GM23248 (cell line): ENCODE results near the gene PLD2. TPM values are rescaled to one million over a fixed set of nuclear protein-coding genes. Genes with fewer than 3 reads are reported as not detected.

Experiments used
- DNase-seq: peaks from one replicate; pipeline ENCODE4 v3.0.0-alpha.2; 2015
- H2AFZ ChIP-seq: fragments of 200-600 bp; sonication (generic); 2 replicates; pipeline ENCODE4 v1.6.1; 2016; ENCODE audit warnings: antibody characterized with exemption
- H3F3A ChIP-seq: fragments of 200-600 bp; sonication (generic); 2 replicates; pipeline ENCODE4 v1.6.1; 2016; ENCODE audit warnings: mild to moderate bottlenecking, antibody characterized with exemption, mixed run types; ENCODE audit not compliant: insufficient read depth
- H3K27ac ChIP-seq: fragments of 200-600 bp; sonication (generic); 2 replicates; pipeline ENCODE4 v1.5.1; 2016; ENCODE audit warnings: mild to moderate bottlenecking
- H3K27me3 ChIP-seq: fragments of 200-600 bp; sonication (generic); replicated peaks from 2 replicates; pipeline ENCODE4 v1.6.1; 2016; ENCODE audit warnings: mild to moderate bottlenecking; ENCODE audit not compliant: insufficient read depth
- H3K36me3 ChIP-seq: fragments of 200-600 bp; sonication (generic); 2 replicates; pipeline ENCODE4 v1.6.1; 2016; ENCODE audit warnings: low read depth, mild to moderate bottlenecking
- H3K4me1 ChIP-seq: fragments of 200-600 bp; sonication (generic); 2 replicates; pipeline ENCODE4 v1.6.1; 2016; ENCODE audit warnings: mild to moderate bottlenecking; ENCODE audit not compliant: insufficient read depth
- H3K4me2 ChIP-seq: fragments of 200-600 bp; sonication (generic); one replicate; pipeline ENCODE4 v1.6.1; 2016; ENCODE audit warnings: mild to moderate bottlenecking; ENCODE audit not compliant: unreplicated experiment
- H3K4me3 ChIP-seq: fragments of 200-600 bp; sonication (generic); 2 replicates; pipeline ENCODE4 v1.5.1; 2016; ENCODE audit warnings: mild to moderate bottlenecking
- H3K79me2 ChIP-seq: fragments of 200-600 bp; sonication (generic); 2 replicates; pipeline ENCODE4 v1.6.1; 2016; ENCODE audit warnings: mild to moderate bottlenecking; ENCODE audit not compliant: insufficient read depth
- H3K9ac ChIP-seq: fragments of 200-600 bp; sonication (generic); 2 replicates; pipeline ENCODE4 v1.6.1; 2016; ENCODE audit warnings: mild to moderate bottlenecking
- H3K9me2 ChIP-seq: fragments of 200-600 bp; sonication (generic); 2 replicates; pipeline ENCODE4 v1.6.1; 2016; ENCODE audit warnings: mixed run types, mild to moderate bottlenecking, moderate library complexity; ENCODE audit not compliant: insufficient read depth
- H3K9me3 ChIP-seq: fragments of 200-600 bp; sonication (generic); one replicate; pipeline ENCODE4 v1.6.1; 2017; ENCODE audit warnings: low read depth
- H4K20me1 ChIP-seq: fragments of 200-600 bp; sonication (generic); 2 replicates; pipeline ENCODE4 v1.6.0; 2016; ENCODE audit not compliant: insufficient read depth
- EZH2 ChIP-seq: fragments of 200-600 bp; sonication (generic); IDR thresholded peaks from 2 replicates; pipeline ENCODE4 v1.6.1; 2018; ENCODE audit warnings: antibody characterized with exemption, mild to moderate bottlenecking; ENCODE audit not compliant: insufficient read depth, poor library complexity, severe bottlenecking
- EZH2phosphoT487 ChIP-seq: fragments of 200-600 bp; sonication (generic); IDR thresholded peaks from 2 replicates; pipeline ENCODE4 v1.6.1; 2018; ENCODE audit warnings: antibody characterized with exemption, moderate library complexity, mild to moderate bottlenecking, low read depth; ENCODE audit not compliant: insufficient read depth
- WGBS, 2 experiments: methylation state at CpG; one replicate each; pipeline ENCODE4 v1.1.6; 2015 to 2017; ENCODE audit warnings: low lambda C conversion rate in 2 of 2, low coverage in 1 of 2; ENCODE audit errors: missing lambda C conversion rate in 2 of 2; 5-methylcytosine and 5-hydroxymethylcytosine counted together
- in situ Hi-C: fragments of 300-500 bp; cut with MboI; formaldehyde crosslinking; loops from 2 replicates; pipeline ENCODE4 v1.15.0; 2020
- polyA plus RNA-seq: library from polyadenylated mRNA; unstranded; fragments of >200 nt; fragmentation: Nextera tagmentation; extraction: Ambion mirVana; gene quantifications from 2 replicates; pipeline ENCODE4 v1.2.1, GENCODE V29; 2016
- total RNA-seq: library from RNA; depleted of rRNA; stranded (reverse); fragments of >200 nt; shearing (Covaris generic); gene quantifications from 2 replicates; pipeline ENCODE4 v1.2.3, GENCODE V29; 2014

PLD2 gene
- total and polyA plus RNA-seq, 2 experiments from 2014 or later = 11.9 to 20.9 TPM

DNA sequence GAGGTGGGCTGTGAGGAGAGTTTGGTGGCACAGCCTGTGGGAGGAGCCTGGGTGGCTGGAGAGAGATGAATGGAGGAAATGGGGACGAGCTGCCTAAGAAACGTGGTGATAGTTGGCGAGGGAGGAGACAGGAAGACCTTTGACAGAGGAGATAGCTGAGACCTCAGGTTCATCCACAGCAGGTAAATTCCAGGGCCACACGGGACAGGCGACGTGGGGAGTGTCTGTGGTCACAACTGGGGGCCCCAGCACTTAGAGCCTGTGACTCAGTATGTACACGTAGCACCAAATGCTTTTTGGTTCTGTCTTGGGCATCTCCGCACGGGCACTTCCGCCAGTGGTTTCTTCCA lies 33.9 kb downstream of the PLD2 start:
- Histone ChIP-seq H3K4me3 (no peak overlapping the region), H3K79me2 (peaks cover 100% of the 10 kb centered on the region), H3K4me1 (peaks cover 7% of the 10 kb centered on the region; the same call in 1 of the 2 replicates), H3K9me2 (no peaks in the 10 kb centered on the region), H3K36me3 (no peaks in the 10 kb centered on the region), H3K4me2 (no peak overlapping the region), H3K27ac (no peak overlapping the region), H3F3A (no peaks in the 10 kb centered on the region), H3K9me3 (no peaks in the 10 kb centered on the region), H3K9ac (no peak overlapping the region), H2AFZ (no peak overlapping the region), H4K20me1 (peaks cover 18% of the 10 kb centered on the region), H3K27me3 (no peaks in the 10 kb centered on the region)
- DNase-seq = no peak
- WGBS, 2 experiments = 86 to 97% methylated on average over 9 to 10 of the region's 10 CpGs
- TF ChIP-seq EZH2 (no peak), EZH2phosphoT487 (no peak)
- in situ Hi-C loops = no loop called here

DNA sequence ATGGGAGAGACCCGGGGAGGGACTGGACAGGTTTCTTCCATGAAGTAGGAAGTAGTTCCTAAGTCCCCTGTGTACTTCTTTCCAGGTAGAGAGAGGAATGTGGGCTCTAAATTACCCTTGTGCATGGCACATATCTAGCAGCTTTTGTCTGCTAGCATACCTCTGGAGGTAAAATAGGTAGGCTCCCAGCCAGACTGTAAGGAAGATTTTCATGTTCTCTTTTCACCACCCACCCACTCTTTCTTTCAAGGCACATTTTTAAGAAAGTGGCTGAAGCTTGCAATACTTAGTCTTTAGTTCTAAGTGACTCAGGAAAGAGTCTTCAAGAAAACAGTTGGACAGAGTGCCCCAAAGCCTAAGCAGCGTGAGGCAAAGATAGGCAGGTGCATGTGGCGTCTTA lies 35.4 kb downstream of the PLD2 start:
- DNase-seq = no peak
- peaks cover 7% of the 10 kb centered on the region; the same call in 1 of the 2 replicates for H3K4me1 ChIP-seq
- no peaks in the 10 kb centered on the region for H3K27me3 ChIP-seq
- no peak overlapping the region for H3K4me2 ChIP-seq
- peaks cover 100% of the 10 kb centered on the region for H3K79me2 ChIP-seq
- in situ Hi-C loops = no loop called here
- no peak overlapping the region for H3K27ac ChIP-seq
- 93 to 96% methylated on average over 3 of the region's 3 CpGs for WGBS, 2 experiments
- no peak overlapping the region for H3K4me3 ChIP-seq
- no peaks in the 10 kb centered on the region for H3F3A ChIP-seq
- no peak overlapping the region for H3K9ac ChIP-seq
- TF ChIP-seq EZH2phosphoT487 (no peak), EZH2 (no peak)
- no peaks in the 10 kb centered on the region for H3K9me2 ChIP-seq
- no peaks in the 10 kb centered on the region for H3K9me3 ChIP-seq
- H2AFZ ChIP-seq = no peak overlapping the region
- peaks cover 9% of the 10 kb centered on the region; the same call in 1 of the 2 replicates for H4K20me1 ChIP-seq
- no peaks in the 10 kb centered on the region for H3K36me3 ChIP-seq

- no peaks in the 10 kb centered on the region for H3K9me3 ChIP-seq
- H3F3A ChIP-seq = no peaks in the 10 kb centered on the region
- no peaks in the 10 kb centered on the region for H3K36me3 ChIP-seq
- H4K20me1 ChIP-seq = peaks cover 9% of the 10 kb centered on the region; the same call in 1 of the 2 replicates
- H3K9ac ChIP-seq = no peak overlapping the region
- WGBS, 2 experiments = 75 to 76% methylated on average over 9 of the region's 9 CpGs
- in situ Hi-C loops = no loop called here
- no peaks in the 10 kb centered on the region for H3K27me3 ChIP-seq
- H3K4me2 ChIP-seq = no peak overlapping the region
- DNase-seq = no peak
- H3K4me1 ChIP-seq = peaks cover 7% of the 10 kb centered on the region; the same call in 1 of the 2 replicates
- no peak overlapping the region for H2AFZ ChIP-seq
- peaks cover 100% of the 10 kb centered on the region for H3K79me2 ChIP-seq
- H3K27ac ChIP-seq = no peak overlapping the region
- H3K9me2 ChIP-seq = no peaks in the 10 kb centered on the region
- no peak overlapping the region for H3K4me3 ChIP-seq
- no peak for TF ChIP-seq EZH2phosphoT487
- TF ChIP-seq EZH2 = no peak
Measured at GRCh38 chr17:4843321-4844000, 36.5 kb downstream of the PLD2 start.

GRCh38 chr17:4845118-4845517 lies 38.2 kb downstream of the PLD2 start:
- Histone ChIP-seq H3K9ac (no peak overlapping the region), H3K9me2 (no peaks in the 10 kb centered on the region), H3K27ac (no peak overlapping the region), H3K4me3 (no peak overlapping the region), H3K4me2 (no peak overlapping the region), H4K20me1 (peaks cover 5% of the 10 kb centered on the region; the same call in 1 of the 2 replicates), H3K9me3 (no peaks in the 10 kb centered on the region), H3K4me1 (peaks cover 16% of the 10 kb centered on the region), H3F3A (peaks cover 4% of the 10 kb centered on the region; the same call in 1 of the 2 replicates), H3K79me2 (peaks cover 100% of the 10 kb centered on the region), H2AFZ (no peak overlapping the region), H3K27me3 (no peaks in the 10 kb centered on the region), H3K36me3 (no peaks in the 10 kb centered on the region)
- 85 to 89% methylated on average over 5 of the region's 5 CpGs for WGBS, 2 experiments
- no peak for TF ChIP-seq EZH2phosphoT487
- in situ Hi-C loops = no loop called here
- no peak for DNase-seq
